GM19452 (cell line): Measurements from ENCODE around the gene EIF3D.
A peak's percentile ranks its signal among the peaks of the same experiment; 100 is the strongest.

Experiments used
- ATAC-seq: cut with Tn5 transposase; IDR thresholded peaks from one replicate; pipeline ENCODE4 v1.9.1; 2021; ENCODE audit not compliant: unreplicated experiment

EIF3D gene

DNA sequence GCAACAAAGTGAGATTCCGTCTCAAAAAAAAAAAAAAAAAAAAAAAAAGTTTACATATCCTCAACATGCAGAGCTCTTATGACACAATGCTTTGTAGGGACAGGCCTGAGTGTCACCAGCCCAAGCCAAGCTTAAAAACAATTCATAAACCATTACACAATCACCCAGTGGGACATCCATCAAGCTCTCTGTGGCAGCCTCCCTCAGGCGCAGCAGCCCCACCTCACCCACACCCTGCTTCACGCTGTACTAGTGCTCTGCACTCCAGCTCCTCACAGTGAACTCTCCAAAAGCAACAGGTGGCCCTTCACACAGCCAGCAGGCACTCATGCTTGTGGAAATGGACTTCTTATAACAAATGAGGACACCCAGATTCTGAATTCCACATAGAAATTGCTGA lies 18.6 kb downstream of the EIF3D start:
- no peak for ATAC-seq

GRCh38 chr22:36507518-36508010 lies 21.4 kb downstream of the EIF3D start:
- no peak for ATAC-seq

GRCh38 chr22:36506637-36507517 lies 22.1 kb downstream of the EIF3D start, which contains the start of gene FOXRED2:
Gene FOXRED2 (minus strand): TSS chr22:36507040. CDS start chr22:36506422, 618 bp downstream.
- peak; percentile 86 for ATAC-seq

- ATAC-seq, result no peak
These were observed 22.8 kb downstream of the EIF3D start for GRCh38 chr22:36505998-36506635.

GRCh38 chr22:36497910-36498665 lies 30.9 kb downstream of the EIF3D start:
- no peak for ATAC-seq

DNA sequence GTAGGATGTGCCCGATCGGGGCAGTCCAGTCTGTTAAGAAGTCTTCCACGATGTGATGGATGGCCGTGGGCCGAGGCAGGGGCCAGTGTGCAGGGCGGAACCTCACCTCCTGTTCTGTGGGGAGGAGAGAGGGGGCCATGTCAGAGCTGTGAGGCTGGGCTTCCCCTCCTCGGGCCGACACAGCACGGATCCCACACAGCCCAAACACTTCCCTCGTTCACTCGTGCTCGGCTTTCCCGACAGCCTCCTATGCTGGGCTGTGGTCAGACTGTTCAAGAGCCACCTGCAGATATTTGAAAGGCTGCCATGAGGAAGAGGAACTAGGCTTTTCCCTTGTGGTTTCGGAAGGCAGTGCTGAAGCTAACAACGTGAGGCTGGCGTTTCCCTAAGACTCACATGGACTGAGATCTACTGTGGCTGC lies 35.3 kb downstream of the EIF3D start:
- ATAC-seq, result no peak

GRCh38 chr22:36492109-36492508 lies 36.9 kb downstream of the EIF3D start:
- no peak for ATAC-seq

DNA sequence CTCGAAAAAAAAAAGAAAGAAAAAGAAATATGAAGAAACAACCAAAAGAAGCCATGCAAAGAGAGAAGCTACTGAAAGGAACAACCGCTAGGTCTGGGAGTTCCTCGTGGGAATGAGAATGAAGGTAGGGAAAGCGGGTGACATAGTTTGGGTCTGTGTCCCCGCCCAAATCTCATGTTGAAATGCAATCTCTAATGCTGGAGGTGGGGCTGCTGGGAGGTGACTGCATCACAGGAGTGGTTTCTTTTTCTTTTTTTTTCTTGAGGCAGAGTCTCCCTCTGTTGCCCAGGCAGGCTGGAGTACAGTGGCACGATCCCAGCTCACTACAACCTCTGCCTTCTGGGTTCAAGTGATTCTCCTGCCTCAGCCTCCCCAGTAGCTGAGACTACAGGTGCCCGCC lies 37.8 kb downstream of the EIF3D start:
- no peak for ATAC-seq

DNA sequence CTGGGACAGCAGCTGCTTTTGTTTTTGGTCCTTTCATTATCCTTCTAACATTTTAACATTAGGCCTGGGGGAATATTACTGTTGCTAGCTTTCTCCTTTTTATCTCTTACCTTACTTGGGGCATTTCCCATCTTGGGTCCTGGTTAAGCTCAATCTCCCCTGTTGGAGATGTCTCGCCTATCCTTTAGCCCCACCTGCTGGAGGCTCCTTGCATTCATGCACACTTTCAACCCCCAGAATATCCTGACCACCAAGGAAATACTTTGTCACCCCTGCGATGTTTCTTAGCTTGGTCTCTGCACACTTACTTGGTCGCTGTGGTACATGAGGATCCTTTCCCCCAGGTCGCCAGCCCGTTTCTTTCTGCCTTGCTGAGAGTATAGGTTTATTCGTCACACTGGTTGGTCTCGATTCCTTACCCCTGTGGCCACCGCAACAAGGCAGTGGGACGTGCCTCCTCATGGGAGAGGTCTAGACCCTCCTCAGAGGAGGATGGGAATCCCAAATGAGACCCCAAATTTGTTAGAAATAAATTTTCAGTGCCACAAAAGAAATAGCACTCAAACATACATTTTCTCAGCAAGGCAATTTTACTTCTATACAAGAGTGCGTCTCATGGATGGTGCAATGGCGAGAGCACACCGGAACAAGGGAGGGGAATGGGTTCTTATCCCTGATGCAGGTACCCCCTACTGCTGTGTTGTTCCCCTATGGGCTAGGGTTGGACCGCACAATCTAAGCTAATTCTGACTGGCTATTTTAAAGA lies 42.2 kb downstream of the EIF3D start:
- ATAC-seq, result no peak

GRCh38 chr22:36481393-36482168 lies 47.4 kb downstream of the EIF3D start, which contains the start of gene TXN2:
Gene TXN2 (minus strand): TSS chr22:36481640. CDS start chr22:36480837, 803 bp downstream.
- peak; percentile 82 for ATAC-seq

DNA sequence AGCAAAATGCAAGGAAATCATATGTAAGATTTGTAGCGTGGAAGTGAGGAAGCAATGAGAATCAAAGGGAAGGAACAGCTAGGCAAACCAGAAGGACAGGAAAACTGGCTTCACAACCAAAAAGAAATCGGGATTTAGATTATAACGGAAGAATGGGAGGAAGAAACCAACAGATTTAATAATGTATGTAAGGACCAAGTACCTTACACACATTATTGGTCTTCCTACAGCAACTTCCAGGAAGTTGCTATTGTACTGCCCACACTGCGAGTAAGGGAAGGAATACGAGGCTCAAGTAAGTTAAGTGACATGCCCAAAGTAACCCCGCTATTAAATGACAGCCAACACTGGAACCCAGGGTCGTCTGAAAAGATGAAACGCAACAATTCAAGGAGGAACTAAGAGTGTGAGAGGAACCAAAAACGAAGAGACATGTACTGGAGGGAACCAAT lies 48.0 kb downstream of the EIF3D start:
- no peak for ATAC-seq

DNA sequence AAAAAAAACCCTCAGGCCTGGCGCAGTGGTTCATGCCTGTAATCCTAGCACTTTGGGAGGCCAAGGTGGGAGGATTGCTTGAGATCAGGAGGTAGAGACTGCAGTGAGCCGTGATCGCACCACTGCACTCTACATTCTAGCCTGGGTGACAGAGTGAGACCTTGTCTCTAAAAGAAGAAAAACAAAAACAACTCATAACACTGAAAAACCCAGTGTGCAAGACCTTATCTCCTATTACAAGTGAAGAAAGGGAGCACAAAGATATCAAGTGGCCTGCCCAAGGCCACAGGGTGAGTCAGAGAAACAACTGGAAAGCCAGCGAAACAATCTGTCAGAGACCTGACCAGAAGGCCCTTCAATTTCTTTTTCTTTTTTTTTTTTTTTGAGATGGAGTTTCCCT lies 50.0 kb downstream of the EIF3D start:
- ATAC-seq, result no peak

DNA sequence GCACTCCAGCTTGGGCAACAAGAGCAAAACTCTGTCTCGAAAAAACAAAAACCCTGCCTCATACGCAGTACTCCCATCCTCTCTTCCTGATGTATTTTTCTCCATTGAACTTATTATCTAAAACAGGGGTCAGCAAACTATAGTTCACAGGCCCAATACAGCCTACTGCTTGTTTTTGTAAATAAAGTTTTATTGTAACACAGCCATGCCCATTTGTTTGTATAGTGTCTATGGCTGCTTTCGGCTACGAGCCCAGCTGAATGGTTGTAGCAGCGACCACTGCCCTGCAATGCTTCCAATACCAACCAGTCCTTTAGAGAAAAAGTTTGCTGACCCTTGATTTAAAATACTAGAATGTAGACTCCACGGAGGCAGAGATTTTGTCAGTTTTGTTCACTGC lies 53.6 kb downstream of the EIF3D start:
- ATAC-seq, result no peak

DNA sequence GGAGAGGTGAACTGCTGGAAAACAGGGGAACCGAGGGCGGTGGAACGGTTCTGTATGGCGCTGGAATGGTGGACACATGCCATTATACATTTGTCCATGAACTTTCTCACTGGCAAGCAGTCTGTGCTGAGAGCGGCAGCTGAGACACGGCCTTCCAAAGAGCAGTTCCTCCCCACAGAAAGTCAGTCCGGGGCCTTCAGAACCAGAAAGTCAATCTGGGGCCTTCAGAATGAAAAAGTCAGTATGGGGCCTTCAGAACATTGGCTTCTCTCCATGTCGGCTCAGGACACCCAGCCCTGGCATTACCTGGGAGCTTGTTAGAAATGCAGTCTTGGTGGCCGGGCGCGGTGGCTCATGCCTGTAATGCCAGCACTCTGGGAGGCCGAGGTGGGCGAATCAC lies 56.3 kb downstream of the EIF3D start:
- no peak for ATAC-seq

DNA sequence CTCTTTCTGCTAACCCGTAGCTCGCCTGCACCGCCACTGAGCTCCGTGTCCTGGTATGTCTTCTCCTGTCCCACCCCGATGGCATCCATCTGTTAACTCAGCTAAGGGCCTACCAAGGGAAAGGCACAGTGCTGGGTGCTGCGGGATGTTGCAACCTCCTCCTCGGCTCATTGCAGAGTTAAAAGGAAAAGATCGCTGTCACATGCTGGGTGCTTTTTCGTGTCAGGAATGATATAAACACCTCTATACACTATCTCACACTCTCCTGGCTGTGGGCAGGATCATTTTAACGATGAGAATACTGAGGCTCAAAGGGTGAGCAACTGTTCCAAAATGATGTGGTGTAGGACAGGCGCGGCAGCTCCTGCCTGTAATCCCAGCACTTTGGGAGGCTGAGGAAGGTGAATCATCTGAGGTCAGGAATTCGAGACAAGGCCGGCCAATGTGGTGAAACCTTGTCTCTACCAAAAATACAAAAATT lies 57.6 kb downstream of the EIF3D start:
- no peak for ATAC-seq

DNA sequence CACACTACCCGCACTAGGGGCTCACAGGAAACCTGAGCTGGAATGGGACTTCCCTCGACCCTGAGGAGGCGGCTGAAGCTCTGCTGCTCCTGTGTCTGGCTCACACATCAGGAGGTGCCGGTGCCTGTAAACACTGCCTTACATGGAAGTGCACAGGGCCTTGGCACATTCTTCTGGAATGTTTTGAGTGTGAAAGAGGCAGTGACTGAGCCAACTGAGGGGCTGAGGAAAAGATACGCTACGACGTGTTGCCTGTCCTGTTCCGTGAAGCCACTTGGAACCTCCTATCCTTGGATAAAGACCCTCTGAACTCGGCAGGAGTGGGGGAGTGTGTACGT lies 58.0 kb downstream of the EIF3D start:
- no peak for ATAC-seq

DNA sequence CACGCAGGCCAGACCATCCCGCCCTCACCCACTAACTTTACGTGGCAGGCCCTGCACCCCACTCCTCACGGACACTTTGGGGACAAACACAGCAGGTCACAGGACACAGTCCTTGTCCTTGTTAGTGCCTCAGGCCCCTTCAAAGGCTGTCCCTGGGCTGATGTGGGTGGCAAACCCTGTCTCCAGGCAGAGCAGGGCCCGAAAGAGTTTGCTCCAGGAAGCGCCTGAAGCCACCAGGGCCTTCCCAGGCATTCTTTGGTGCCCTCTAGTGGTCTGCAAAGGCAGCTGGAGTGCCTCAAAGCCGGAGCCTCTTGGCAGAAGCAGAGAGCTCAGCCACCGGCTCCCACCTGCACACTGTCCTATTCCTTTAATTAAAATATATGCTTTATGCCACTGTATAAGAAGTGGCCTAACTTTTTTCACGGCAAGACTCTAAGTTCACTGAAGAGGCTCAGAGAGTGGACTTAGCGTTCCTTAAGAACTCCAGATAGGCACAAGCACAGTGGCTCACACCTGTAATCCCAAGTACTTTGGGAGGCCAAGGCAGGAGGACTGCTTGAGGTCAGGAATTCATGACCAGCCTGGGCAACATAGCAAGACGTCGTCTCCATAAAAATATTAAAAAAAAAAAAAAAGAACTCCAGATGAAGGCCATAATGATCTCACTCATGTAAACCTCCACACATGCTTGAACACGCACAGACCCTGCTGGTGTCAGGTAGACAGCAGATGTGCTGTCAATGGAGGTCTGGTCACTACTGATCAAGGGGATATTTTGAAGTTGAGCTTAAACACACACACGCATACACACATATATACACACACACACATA lies 58.6 kb downstream of the EIF3D start:
- ATAC-seq, result no peak

GRCh38 chr22:36469094-36469710 lies 59.8 kb downstream of the EIF3D start:
- no peak for ATAC-seq
